Mucosa of gallbladder (tissue), 1 donor: ENCODE measurements around the gene PRAMEF27. TPM values are rescaled to one million over a fixed set of nuclear protein-coding genes. Genes with fewer than 3 reads are reported as not detected.
"Not testable (repeated sequence)": the region's sequence is repeated elsewhere in the genome, so short reads cannot be mapped to it uniquely, and the experiment has no call there.

Experiments
- DNase-seq: peaks from one replicate; pipeline ENCODE4 v3.0.0-alpha.2; 2020; ENCODE audit warnings: low spot score
- total RNA-seq: library from RNA; stranded (reverse); gene quantifications from one replicate; pipeline ENCODE4 v1.2.1, GENCODE V29; 2021
- donor health status: DM: no; HTN: no; CAD: no.

PRAMEF27 gene
- not detected for total RNA-seq

- DNase-seq: not testable (repeated sequence)
These were observed at the start of gene PRAMEF27 for GRCh38 chr1:13056475-13056874. TSS of gene PRAMEF27 (minus strand) at chr1:13056575. CDS start at chr1:13053659, 2,916 bp downstream.

- DNase-seq: not testable (repeated sequence)
These were observed 14.1 kb upstream of the PRAMEF27 start, which contains the start of gene PRAMEF25 for GRCh38 chr1:13070474-13070873. TSS of gene PRAMEF25 (plus strand) at chr1:13070774. CDS start at chr1:13073694, 2,920 bp downstream.

- not testable (repeated sequence) for DNase-seq
These were observed 36.5 kb downstream of the PRAMEF27 start for GRCh38 chr1:13019846-13020245.

- not testable (repeated sequence) for DNase-seq
These were observed 44.4 kb downstream of the PRAMEF27 start for GRCh38 chr1:13011932-13012331.

- DNase-seq: not testable (repeated sequence)
These were observed 47.0 kb downstream of the PRAMEF27 start for GRCh38 chr1:13009348-13009747.

GRCh38 chr1:13005732-13006131 lies 50.6 kb downstream of the PRAMEF27 start:
- DNase-seq: not testable (repeated sequence)

Other genes starting within 250 kb of the PRAMEF27 start
- gene PRAMEF11, start 225.2 kb downstream of the PRAMEF27 start, total RNA-seq: not detected
- not detected for gene HNRNPCL1, start 207.9 kb downstream of the PRAMEF27 start, total RNA-seq
- gene PRAMEF2, start 199.5 kb downstream of the PRAMEF27 start, total RNA-seq: not detected
- gene PRAMEF4, start 170.4 kb downstream of the PRAMEF27 start, total RNA-seq: not detected
- gene PRAMEF10, start 158.3 kb downstream of the PRAMEF27 start, total RNA-seq: not detected
- gene PRAMEF7, start 140.0 kb downstream of the PRAMEF27 start, total RNA-seq: not detected
- not detected for gene PRAMEF6, start 109.0 kb downstream of the PRAMEF27 start, total RNA-seq
- not detected for gene HNRNPCL3, start 4.2 kb upstream of the PRAMEF27 start, total RNA-seq
- not detected for gene PRAMEF25, start 14.2 kb upstream of the PRAMEF27 start, total RNA-seq
- not detected for gene HNRNPCL2, start 60.3 kb upstream of the PRAMEF27 start, total RNA-seq
- gene PRAMEF26, start 99.4 kb upstream of the PRAMEF27 start, total RNA-seq: not detected
- not detected for gene HNRNPCL4, start 109.1 kb upstream of the PRAMEF27 start, total RNA-seq
- gene PRAMEF9, start 115.3 kb upstream of the PRAMEF27 start, total RNA-seq: not detected
- gene PRAMEF13, start 144.8 kb upstream of the PRAMEF27 start, total RNA-seq: not detected
- gene PRAMEF18, start 169.6 kb upstream of the PRAMEF27 start, total RNA-seq: not detected
- gene PRAMEF5, start 197.6 kb upstream of the PRAMEF27 start, total RNA-seq: not detected
- not detected for gene PRAMEF8, start 228.6 kb upstream of the PRAMEF27 start, total RNA-seq
- gene PRAMEF33, start 247.0 kb upstream of the PRAMEF27 start, total RNA-seq: not detected